ENCODE results near the gene CACFD1. TPM values are rescaled to one million over a fixed set of nuclear protein-coding genes. Genes with fewer than 3 reads are reported as not detected.

The CACFD1 gene
- total and polyA plus RNA-seq, 4 donors: 11.0 to 53.7 (median 34.6) TPM

DNA sequence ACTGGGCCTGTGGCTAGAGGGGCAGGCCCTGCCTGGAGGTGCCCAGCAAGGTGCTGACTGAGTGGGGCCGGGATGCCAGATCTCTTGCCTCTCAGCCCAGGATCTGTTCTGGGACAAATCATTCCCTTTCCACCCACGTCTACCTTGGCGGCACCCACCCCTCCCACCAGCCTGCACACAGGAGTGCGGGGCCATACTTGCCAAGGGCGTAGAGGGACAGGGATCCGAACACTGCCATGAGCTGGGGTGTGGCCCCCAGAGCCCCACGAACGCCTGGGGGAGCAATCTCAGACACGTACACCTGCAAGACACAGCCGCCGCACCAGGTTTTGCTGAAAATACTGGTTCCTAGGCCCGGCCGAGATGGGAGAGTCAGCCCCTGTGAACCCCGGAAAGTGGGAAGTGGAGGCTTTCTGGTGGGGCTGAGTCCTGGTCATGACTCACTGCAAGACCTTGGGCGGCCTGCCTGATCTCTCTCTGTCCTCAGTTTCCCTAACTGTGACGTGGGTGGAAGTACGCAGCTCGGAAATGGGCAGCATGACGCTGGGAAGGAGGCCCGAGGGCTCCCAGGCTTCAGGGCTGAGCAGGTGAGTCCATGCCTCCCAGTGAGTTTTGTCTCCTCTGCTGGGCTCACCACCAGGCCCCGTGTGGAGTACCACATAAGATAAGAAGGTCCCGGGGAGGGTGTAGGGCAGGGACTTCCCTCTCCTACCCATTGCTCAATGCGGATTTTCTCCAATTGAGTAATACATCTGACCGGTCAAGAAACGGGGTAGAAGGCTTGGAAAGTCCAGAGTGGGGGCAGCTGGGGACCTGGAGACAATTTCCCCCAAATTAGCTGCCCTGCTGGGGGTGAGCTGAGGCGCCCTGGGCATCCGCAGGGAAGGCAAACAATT, 16.5 kb downstream of the CACFD1 start:
- 90% methylated on average over 19 of the region's 27 CpGs for WGBS (ENCODE audit: insufficient coverage)
- no peak for DNase-seq (ENCODE audit: low read depth in 4 of 6, low spot score in 6 of 6)
- Histone ChIP-seq H3K9me3 (ENCODE audit: control insufficient read depth, insufficient read depth, low read length) (no peaks in the 10 kb centered on the region), H3K4me3 (ENCODE audit: low read depth, low read length) (no peak overlapping the region), H3K27ac (ENCODE audit: low read depth, low read length) (no peak overlapping the region), H3K4me1 (ENCODE audit: control insufficient read depth, insufficient read depth, low read length) (peaks cover 42% of the 10 kb centered on the region), H3K27me3 (ENCODE audit: control insufficient read depth, insufficient read depth, low read length) (no peaks in the 10 kb centered on the region), H3K36me3 (ENCODE audit: control insufficient read depth, insufficient read depth, low read length) (peaks cover 60% of the 10 kb centered on the region)

DNA sequence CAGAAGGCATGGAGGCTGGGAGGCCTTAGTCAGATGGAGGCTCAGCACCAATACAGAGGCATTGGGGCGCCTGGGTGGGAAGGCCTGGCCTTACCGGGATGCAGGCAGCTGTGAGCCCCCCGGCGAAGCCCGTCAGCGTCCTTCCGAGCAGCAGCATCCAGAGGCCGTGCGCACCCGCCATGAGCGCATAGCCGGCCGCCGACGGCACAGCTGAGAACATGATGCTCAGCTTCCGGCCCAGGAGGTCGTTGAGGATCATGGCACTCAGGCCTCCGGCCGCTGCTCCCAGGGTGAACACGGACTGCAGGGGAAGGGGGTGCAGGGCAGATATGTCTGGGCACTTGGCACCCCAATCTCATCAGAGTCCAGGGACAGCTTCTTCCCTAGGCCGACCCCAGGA, 17.2 kb downstream of the CACFD1 start:
- Histone ChIP-seq H3K4me1 (ENCODE audit: control insufficient read depth, insufficient read depth, low read length) (peaks cover 42% of the 10 kb centered on the region), H3K4me3 (ENCODE audit: low read depth, low read length) (no peak overlapping the region)
- DNase-seq (ENCODE audit: low read depth in 4 of 6, low spot score in 6 of 6): no peak

DNA sequence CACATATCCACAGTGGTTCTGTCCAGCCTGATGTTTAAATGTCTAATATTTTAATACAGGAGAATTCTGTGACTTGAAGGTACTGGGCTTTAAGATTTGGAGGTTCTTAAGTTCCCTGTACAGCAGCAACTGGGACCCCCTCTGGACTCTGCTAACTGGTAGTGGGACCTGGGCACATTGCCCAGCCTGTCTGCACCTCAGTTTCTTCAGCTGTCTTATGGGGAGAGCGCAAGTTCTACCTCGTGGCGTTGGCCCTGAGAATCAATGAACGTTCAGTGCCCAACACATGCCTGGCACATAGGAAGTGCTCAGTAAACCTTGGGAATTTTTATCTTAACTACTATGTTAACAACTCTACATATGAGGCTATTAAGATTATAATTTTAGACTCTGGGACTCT, 17.7 kb downstream of the CACFD1 start:
- H3K4me1 ChIP-seq (ENCODE audit: control insufficient read depth, insufficient read depth, low read length): peaks cover 38% of the 10 kb centered on the region
- DNase-seq (ENCODE audit: low read depth in 4 of 6, low spot score in 6 of 6): no peak
- H3K27ac ChIP-seq (ENCODE audit: low read depth, low read length): no peak overlapping the region
- H3K36me3 ChIP-seq (ENCODE audit: control insufficient read depth, insufficient read depth, low read length): peaks cover 48% of the 10 kb centered on the region
- no peaks in the 10 kb centered on the region for H3K9me3 ChIP-seq (ENCODE audit: control insufficient read depth, insufficient read depth, low read length)
- 80% methylated on average over 2 of the region's 4 CpGs for WGBS (ENCODE audit: insufficient coverage)
- H3K4me3 ChIP-seq (ENCODE audit: low read depth, low read length): no peak overlapping the region
- H3K27me3 ChIP-seq (ENCODE audit: control insufficient read depth, insufficient read depth, low read length): peaks cover 2% of the 10 kb centered on the region

More for the DNA sequence above, 17.2 kb downstream of the CACFD1 start:
- 98% methylated on average over 20 of the region's 21 CpGs for WGBS (ENCODE audit: insufficient coverage)
- no peak overlapping the region for H3K27ac ChIP-seq (ENCODE audit: low read depth, low read length)
- H3K27me3 ChIP-seq (ENCODE audit: control insufficient read depth, insufficient read depth, low read length): no peaks in the 10 kb centered on the region
- peaks cover 53% of the 10 kb centered on the region for H3K36me3 ChIP-seq (ENCODE audit: control insufficient read depth, insufficient read depth, low read length)
- no peaks in the 10 kb centered on the region for H3K9me3 ChIP-seq (ENCODE audit: control insufficient read depth, insufficient read depth, low read length)

DNA sequence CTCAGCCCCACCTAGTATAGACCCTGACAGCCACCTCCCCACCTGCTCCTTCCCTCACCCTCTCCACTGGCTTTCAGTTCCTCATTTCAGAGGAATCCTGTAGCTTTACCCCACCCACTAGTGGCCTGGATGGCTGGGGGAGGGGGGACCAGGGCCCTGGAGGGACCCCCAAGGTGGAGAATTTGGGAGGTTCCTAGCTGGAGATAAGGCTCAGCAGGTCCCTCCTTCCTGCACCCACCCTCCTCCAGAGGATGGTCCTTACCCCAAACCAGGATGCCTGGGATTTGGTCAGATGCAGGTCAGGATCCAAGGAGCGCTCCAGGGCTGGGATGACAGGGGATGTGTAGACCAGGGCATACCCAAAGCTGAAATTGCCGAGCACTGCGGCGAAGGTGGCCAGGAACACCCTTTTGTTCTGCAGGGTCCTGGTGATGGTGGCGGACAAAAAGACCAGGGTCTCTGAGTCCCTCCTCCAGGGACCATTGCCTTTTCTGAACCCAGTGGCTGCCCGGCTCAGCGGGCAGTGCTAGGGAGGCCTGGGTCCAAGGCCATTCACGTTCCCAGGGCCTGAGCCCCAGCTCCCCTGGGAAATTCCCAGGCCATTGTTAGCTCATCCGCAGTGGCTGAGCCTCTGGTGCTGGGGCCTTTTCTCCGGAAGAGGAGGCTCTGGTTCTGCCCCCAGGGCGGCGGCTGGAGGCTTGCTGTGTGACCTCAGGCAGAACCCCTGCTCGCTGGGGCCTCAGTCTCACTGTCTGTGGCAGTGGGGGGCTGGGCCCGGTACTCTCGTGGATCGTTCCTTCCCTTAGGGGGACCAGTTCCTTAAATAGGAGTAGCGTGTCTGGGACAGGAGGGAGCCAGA, 18.4 kb downstream of the CACFD1 start:
- H3K4me3 ChIP-seq (ENCODE audit: low read depth, low read length): peak overlapping the region; percentile 24
- WGBS (ENCODE audit: insufficient coverage): 33% methylated on average over 14 of the region's 17 CpGs
- peaks cover 40% of the 10 kb centered on the region for H3K36me3 ChIP-seq (ENCODE audit: control insufficient read depth, insufficient read depth, low read length)

DNA sequence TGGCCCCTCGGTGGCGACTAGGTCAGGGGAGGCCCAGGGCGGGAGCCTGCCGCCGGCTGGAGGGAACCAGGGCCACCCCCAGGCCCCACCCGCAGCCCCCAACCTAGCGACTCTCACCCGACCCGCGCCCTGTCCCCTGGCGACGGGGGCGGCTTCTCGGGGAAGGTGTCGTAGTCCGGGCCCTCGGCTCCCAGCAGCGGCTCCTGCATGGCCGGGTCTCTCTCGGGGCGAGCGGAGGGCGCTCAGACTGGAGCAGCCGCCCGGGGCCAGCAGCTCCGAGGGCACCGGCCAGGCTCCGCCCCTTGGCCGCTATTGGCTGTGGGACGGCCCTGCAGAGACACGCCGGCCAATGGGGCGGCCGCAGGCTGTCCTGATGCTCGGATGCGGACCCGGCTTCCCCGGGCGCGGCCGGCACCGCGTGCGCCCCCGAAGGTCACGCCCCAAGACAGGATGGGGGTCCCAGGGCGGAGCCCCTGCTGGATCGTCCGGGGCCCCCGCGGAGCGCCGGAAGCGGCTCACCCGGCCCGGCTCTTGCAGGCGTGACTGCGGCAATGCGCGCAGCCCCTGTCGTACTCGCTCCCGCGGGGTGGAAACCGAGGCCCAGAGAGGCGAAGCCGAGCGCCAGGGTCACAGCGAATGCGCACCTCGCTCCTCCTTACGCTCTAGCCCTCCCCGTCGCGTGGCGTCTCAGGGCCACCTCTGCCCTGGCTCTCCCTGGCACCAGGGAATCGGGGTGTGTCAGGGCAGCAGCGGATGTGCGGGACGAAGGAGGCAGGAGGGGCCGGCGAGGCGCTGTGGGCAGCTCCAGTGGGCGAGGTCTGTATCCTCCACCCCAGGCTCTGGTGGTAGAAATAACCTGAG, 19.3 kb downstream of the CACFD1 start, which contains the start of gene SLC2A6:
Gene SLC2A6 (minus strand): TSS at position 249 of the 861 bp plus-strand sequence. CDS start 40 bp downstream, at position 209.
- H3K27ac ChIP-seq (ENCODE audit: low read depth, low read length): no peak within 1 kb of the TSS
- no peaks in the 10 kb centered on the region for H3K9me3 ChIP-seq (ENCODE audit: control insufficient read depth, insufficient read depth, low read length)
- H3K4me1 ChIP-seq (ENCODE audit: control insufficient read depth, insufficient read depth, low read length): peaks cover 38% of the 10 kb centered on the region
- peak within 1 kb of the TSS; percentile 24 for H3K4me3 ChIP-seq (ENCODE audit: low read depth, low read length)
- WGBS (ENCODE audit: insufficient coverage): under 1% methylated on average over 84 of the region's 84 CpGs
- peaks cover 2% of the 10 kb centered on the region for H3K27me3 ChIP-seq (ENCODE audit: control insufficient read depth, insufficient read depth, low read length)
- DNase-seq (ENCODE audit: low read depth in 4 of 6, low spot score in 6 of 6): peak; percentile 61 to 96 (median 78)
- peaks cover 32% of the 10 kb centered on the region for H3K36me3 ChIP-seq (ENCODE audit: control insufficient read depth, insufficient read depth, low read length)

More for the DNA sequence above, 18.4 kb downstream of the CACFD1 start:
- DNase-seq (ENCODE audit: low read depth in 4 of 6, low spot score in 6 of 6): peak in 1 of 6 donors; percentile 32
- Histone ChIP-seq H3K9me3 (ENCODE audit: control insufficient read depth, insufficient read depth, low read length) (no peaks in the 10 kb centered on the region), H3K27me3 (ENCODE audit: control insufficient read depth, insufficient read depth, low read length) (peaks cover 2% of the 10 kb centered on the region), H3K4me1 (ENCODE audit: control insufficient read depth, insufficient read depth, low read length) (peaks cover 38% of the 10 kb centered on the region), H3K27ac (ENCODE audit: low read depth, low read length) (no peak overlapping the region)

DNA sequence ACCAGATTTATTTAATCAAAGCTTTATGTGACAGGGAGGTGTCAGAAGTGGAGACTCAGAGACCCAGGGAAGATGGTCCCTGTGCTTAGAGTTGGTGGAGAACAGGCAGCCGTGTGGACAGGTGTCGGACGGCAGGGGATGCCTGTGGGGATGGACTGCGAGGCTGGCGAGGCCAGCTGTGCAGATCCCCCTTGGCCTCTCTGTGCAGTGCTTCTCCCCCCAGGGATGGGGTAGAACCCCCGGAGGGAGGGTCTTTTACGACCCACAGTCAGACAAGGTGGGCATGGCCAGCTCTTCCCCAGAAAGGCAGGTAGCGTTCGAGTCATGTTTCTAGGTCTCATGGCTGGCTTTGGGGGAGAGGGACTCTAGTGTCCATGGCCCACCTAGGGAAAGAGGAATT, 23.8 kb downstream of the CACFD1 start:
- DNase-seq (ENCODE audit: low read depth in 4 of 6, low spot score in 6 of 6): no peak
- 67% methylated on average over 9 of the region's 9 CpGs for WGBS (ENCODE audit: insufficient coverage)
- Histone ChIP-seq H3K9me3 (ENCODE audit: control insufficient read depth, insufficient read depth, low read length) (no peaks in the 10 kb centered on the region), H3K27me3 (ENCODE audit: control insufficient read depth, insufficient read depth, low read length) (peaks cover 2% of the 10 kb centered on the region), H3K27ac (ENCODE audit: low read depth, low read length) (no peak overlapping the region), H3K4me1 (ENCODE audit: control insufficient read depth, insufficient read depth, low read length) (peaks cover 19% of the 10 kb centered on the region), H3K4me3 (ENCODE audit: low read depth, low read length) (no peak overlapping the region), H3K36me3 (ENCODE audit: control insufficient read depth, insufficient read depth, low read length) (no peaks in the 10 kb centered on the region)

DNA sequence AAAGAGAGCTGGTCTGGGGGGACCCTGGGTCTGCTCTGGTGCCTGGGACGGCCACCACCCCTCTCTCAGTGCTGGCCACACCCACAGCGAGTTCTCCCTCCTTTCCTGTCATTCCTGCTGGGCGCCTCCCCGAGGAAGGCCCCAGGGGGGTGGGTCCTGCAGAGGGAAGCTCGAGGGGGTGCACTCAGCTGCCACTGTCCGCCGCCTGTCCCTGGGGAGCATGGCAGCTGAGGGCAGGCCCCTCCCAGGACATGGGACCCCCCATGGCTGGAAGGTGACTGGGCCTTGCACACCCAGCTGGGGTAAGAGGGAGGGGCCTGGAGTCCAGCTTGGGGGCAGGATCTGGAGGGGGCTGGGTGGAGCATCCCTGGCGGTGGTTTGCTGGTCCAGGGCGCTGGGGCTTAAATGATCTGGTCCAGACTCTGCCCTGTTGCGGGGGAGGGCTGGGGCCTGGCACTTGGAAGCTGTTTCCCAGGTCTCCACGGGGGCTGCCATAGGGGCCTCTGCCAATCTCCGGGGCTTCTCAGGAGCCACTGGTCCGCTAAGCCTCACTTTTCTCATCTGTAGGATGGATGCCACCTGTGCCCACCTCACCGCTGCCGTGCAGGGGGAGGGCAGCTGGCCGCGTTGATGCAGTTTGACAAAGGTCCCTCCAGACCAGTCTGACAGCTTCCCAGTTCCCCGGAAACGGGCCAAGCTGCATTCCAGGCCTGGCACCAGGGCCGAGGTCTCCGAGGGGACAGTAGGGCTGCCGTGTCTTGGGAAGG, 25.1 kb downstream of the CACFD1 start:
- Histone ChIP-seq H3K9me3 (ENCODE audit: control insufficient read depth, insufficient read depth, low read length) (no peaks in the 10 kb centered on the region), H3K36me3 (ENCODE audit: control insufficient read depth, insufficient read depth, low read length) (no peaks in the 10 kb centered on the region), H3K27me3 (ENCODE audit: control insufficient read depth, insufficient read depth, low read length) (peaks cover 2% of the 10 kb centered on the region), H3K4me3 (ENCODE audit: low read depth, low read length) (no peak overlapping the region), H3K27ac (ENCODE audit: low read depth, low read length) (no peak overlapping the region), H3K4me1 (ENCODE audit: control insufficient read depth, insufficient read depth, low read length) (peaks cover 10% of the 10 kb centered on the region)
- DNase-seq (ENCODE audit: low read depth in 4 of 6, low spot score in 6 of 6): no peak
- 57% methylated on average over 22 of the region's 22 CpGs for WGBS (ENCODE audit: insufficient coverage)

DNA sequence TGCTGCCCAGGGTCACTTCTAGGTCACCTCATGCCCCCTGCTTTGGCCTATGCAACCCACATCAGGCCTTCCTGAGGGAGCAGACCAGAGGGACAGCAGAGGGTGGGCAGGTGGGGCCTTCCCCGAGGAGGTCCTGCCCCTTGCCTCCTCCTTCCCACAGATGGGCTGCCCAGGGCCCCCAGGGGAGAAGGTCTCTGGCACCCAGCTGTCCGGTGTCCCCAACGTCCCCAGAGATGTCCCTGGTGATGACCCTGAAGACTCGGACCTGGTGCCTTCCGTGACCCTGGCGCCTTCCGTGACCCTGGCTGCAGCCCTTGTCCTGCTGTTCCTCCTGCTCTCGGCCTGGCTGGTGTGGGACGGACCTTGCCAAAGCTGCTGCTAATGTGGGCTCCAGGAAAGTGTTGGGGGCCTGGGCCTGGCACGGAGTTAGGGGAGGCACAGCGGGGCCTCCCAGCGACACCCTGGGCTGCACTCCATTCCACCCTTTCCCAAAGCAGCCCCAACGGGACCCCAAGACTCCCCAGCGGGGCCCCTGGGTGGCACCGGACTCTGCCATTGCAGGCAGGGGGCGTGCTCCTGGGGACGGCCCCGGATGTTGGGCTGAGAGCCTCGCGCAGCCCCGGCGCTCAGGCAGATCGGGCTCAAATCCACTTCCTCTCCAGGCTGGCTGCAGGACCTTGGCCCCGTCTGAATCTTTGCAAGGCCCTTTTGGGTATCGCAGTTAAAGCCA, 25.9 kb downstream of the CACFD1 start:
- Histone ChIP-seq H3K4me3 (ENCODE audit: low read depth, low read length) (no peak overlapping the region), H3K36me3 (ENCODE audit: control insufficient read depth, insufficient read depth, low read length) (no peaks in the 10 kb centered on the region), H3K27ac (ENCODE audit: low read depth, low read length) (no peak overlapping the region), H3K4me1 (ENCODE audit: control insufficient read depth, insufficient read depth, low read length) (peaks cover 10% of the 10 kb centered on the region), H3K27me3 (ENCODE audit: control insufficient read depth, insufficient read depth, low read length) (peaks cover 2% of the 10 kb centered on the region), H3K9me3 (ENCODE audit: control insufficient read depth, insufficient read depth, low read length) (no peaks in the 10 kb centered on the region)
- DNase-seq (ENCODE audit: low read depth in 4 of 6, low spot score in 6 of 6): no peak
- WGBS (ENCODE audit: insufficient coverage): 68% methylated on average over 25 of the region's 25 CpGs
